NCI-H2227 (cell line): ENCODE data around the gene MKNK1.
A peak's percentile ranks its signal among the peaks of the same experiment; 100 is the strongest.

ENCODE experiments used
- DNase-seq: peaks from one replicate; lab custom pipeline; 2025; ENCODE audit not compliant: unreplicated experiment; lab: John Stamatoyannopoulos, UW

MKNK1 gene

GRCh38 chr1:46599059-46599970 lies 4.8 kb downstream of the MKNK1 start:
- DNase-seq = no peak

- DNase-seq = no peak
Measured at GRCh38 chr1:46596846-46597245, 7.2 kb downstream of the MKNK1 start.

- no peak for DNase-seq
Measured at GRCh38 chr1:46596036-46596435, 8.0 kb downstream of the MKNK1 start.

GRCh38 chr1:46595127-46595526 lies 8.9 kb downstream of the MKNK1 start:
- no peak for DNase-seq

GRCh38 chr1:46594063-46594462 lies 10.0 kb downstream of the MKNK1 start:
- no peak for DNase-seq

- DNase-seq = no peak
Measured at GRCh38 chr1:46592823-46593222, 11.2 kb downstream of the MKNK1 start.

- DNase-seq = no peak
Measured at GRCh38 chr1:46589529-46589928, 14.5 kb downstream of the MKNK1 start.

GRCh38 chr1:46587069-46587468 lies 17.0 kb downstream of the MKNK1 start:
- DNase-seq = no peak

GRCh38 chr1:46585312-46585938 lies 18.6 kb downstream of the MKNK1 start:
- DNase-seq = no peak

GRCh38 chr1:46583494-46583893 lies 20.6 kb downstream of the MKNK1 start:
- no peak for DNase-seq

- no peak for DNase-seq
Measured at GRCh38 chr1:46582972-46583371, 21.1 kb downstream of the MKNK1 start.

- DNase-seq = peak; percentile 57
Measured at GRCh38 chr1:46581681-46582455, 22.2 kb downstream of the MKNK1 start.

- no peak for DNase-seq
Measured at GRCh38 chr1:46580140-46580903, 23.7 kb downstream of the MKNK1 start.

GRCh38 chr1:46577671-46578070 lies 26.4 kb downstream of the MKNK1 start:
- no peak for DNase-seq

GRCh38 chr1:46576596-46576995 lies 27.5 kb downstream of the MKNK1 start:
- DNase-seq = no peak

GRCh38 chr1:46575778-46576177 lies 28.3 kb downstream of the MKNK1 start:
- no peak for DNase-seq

GRCh38 chr1:46575300-46575699 lies 28.8 kb downstream of the MKNK1 start:
- peak; percentile 93 for DNase-seq

GRCh38 chr1:46571691-46572225 lies 32.3 kb downstream of the MKNK1 start:
- DNase-seq = no peak

- no peak for DNase-seq
Measured at GRCh38 chr1:46569884-46570725, 34.0 kb downstream of the MKNK1 start.

GRCh38 chr1:46569116-46569515 lies 35.0 kb downstream of the MKNK1 start:
- DNase-seq = no peak
